Stimulated activated CD4-positive, alpha-beta T cell treated with anti-CD3 and anti-CD28 coated beads, Interleukin-2, amount 100 ng/mL, for 24 hours (primary cell): ENCODE data around the gene SLC16A7.
"Not testable (repeated sequence)": the region's sequence is repeated elsewhere in the genome, so short reads cannot be mapped to it uniquely, and the experiment has no call there.

Experiments
- DNase-seq, 2 donors: peaks; one replicate each; pipeline ENCODE4 v3.0.0-alpha.2; 2020

The SLC16A7 gene

DNA sequence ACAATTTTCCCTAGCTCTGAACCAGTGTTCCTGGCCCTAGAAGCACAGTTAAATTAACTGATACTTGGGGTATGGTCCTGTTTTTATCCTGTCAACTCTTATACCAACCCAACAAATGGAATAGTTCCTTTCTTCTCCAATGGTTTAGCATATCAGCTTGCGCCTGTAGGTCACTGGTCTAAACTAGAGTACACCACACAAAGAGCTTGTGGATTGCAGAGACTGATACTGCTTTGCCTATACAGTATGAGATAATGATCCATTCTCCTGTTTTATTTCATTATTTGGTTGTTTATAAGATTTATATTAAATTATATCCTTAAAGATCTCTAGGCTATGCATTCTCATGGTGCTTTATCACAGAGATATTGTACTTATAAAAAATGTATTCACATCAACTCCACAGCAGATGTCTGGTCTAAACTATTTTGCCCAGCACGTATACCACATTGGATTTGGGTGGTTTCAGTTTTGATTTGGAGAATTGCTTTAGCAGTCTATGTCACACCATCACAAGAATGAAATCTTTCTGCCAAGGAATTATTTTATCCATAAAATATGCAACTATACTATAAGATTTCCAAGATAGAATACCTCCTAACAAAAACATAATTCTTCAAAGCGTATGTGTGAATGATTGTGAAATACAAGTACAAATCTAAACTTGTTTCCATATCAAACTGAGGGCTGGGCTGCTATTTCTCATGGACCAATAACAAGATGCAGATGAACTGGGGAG lies 142.1 kb downstream of the SLC16A7 start:
- DNase-seq, result no peak

DNA sequence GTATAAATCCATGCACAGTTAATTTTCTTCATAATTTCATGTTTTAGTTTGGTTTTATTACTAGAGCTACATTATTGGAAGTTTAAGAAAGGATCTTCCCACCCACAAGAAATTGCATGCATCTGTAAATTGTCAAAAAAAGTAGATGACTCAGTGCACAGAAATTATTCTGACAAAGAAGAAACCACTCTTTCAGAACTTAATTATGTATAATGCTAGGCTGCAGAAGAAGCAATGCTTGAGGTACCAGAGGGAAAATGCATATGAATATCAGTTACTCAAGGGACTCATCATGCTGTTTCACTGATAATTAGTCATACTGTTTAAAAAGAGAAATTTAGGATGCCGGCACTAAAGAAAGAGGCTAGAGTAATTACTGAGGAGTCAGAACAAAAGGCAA lies 147.0 kb downstream of the SLC16A7 start:
- no peak for DNase-seq

DNA sequence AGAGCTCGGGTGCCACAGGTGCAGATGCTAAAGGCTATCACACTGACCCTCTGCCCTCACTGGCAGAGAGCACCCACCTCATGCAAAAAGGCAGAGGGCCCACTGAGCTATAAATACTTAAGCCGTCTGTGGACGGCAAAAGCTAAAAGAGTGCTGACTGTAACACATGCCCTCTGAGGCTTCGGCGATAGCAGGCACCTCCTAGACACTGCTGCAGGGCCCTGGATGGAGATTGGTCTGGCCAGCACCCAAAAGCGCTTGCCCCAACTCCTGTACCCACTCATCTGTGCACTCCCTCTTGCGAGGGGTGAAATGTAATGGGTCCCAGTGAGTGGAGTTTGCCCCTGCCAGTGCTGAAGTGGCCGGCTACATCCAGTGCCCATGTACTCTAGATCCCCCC lies 148.7 kb downstream of the SLC16A7 start:
- no peak for DNase-seq

DNA sequence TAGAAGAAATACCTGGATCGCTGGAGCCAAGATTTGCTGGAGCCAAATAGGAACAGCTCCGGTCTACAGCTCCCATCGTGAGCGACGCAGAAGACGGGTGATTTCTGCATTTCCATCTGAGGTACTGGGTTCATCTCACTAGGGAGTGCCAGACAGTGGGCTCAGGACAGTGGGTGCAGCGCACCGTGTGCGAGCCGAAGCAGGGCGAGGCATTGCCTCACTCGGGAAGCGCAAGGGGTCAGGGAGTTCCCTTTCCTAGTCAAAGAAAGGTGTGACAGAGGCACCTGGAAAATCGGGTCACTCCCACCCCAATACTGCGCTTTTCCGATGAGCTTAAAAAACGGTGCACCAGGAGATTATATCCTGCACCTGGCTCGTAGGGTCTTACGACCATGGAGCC lies 155.3 kb downstream of the SLC16A7 start:
- DNase-seq, result not testable (repeated sequence)

DNA sequence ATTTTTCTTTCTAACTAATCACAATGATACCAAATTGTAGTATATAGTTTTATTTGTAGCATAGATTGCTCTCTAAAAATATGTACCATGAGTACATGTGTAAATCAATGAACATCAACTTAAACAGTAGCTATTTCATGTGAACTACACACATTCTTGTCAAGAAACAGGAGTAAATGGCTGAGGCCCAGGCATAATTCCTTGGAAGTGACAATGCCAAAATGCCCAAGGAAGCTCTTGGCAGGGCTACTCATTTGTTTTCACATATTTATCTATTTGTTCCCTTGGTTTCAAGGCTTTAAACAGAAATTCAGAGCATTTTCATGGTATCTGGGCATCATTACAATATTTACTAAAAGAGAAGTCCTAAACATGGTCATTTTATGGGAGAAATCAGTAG lies 165.7 kb downstream of the SLC16A7 start:
- DNase-seq, result no peak

DNA sequence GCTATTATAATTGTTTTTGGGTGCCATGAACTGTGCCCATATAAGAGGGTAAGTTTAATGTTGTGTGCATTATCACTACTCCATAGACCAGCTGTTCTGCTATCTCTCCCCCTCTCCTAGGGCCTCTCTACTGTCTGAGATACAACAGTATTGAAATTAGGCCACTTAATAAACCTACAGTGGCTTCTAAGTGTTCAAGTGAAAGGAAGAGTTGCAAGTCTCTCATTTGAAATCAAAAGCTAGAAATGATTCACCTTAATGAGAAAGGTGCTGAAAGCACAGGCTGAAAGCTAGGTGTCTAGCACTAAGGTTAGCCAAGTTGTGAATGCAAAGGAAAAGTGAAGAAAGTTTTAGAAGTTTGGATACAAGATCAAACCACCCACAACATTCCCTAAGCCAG lies 168.0 kb downstream of the SLC16A7 start:
- no peak for DNase-seq

DNA sequence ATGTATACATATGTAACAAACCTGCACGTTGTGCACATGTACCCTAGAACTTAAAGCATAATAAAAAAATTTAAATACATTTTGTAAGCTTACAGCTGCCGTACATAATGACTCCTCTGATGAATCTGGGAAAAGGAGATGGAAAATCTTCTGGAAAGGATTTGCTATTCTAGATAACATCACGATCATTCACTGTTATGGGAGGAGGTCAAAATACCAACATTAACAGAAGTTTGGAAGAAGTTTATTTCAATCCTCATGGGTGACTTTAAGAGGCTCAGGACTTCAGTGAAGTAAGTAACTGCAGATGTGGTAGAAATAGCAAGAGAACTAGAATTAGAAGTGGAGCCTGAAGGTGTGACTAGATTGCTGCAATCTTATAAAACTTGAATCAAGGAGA lies 172.2 kb downstream of the SLC16A7 start:
- DNase-seq, result no peak

DNA sequence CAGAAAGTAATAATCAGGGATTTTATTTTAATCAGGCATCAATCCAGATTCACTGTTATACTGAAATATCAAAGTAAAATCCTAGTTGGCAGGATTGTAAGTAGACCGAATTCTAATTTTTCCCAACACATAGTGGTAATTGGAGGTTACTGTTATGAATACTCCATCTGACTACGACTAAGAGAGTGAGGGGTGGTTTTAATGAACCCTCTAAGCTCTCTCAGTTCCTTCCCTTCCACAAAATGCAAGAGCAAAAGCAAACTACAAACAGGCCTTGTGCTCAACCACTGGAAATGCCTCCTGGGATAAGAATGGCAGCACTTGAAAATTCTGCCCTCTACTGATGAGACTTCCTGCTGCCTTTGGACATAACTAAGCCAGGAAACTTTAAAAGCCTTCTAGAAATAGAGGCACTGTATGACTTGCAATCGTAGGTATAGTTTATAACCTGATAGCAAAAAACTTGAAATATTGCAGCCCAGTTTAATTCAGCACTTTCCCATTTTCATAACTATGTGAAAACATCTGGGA lies 184.8 kb downstream of the SLC16A7 start:
- no peak for DNase-seq

DNA sequence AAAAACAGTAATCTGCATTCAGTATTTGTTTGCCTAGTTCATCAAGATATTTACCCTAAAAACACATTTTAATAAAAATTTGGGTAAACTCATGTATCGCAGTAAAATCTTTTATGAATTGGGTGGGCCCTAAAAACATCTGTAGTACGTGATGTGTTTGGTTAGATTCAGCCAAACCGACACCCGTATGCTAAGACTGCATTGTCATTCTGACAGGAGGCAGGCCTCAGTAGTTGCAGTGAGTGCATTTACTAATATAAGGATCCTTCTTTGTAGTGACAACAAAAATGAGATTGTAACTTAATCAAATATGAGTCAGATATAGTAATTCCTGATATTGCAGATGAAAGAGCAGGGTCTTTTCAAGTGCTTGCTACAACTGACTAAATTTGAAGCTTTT lies 191.8 kb downstream of the SLC16A7 start:
- DNase-seq, result no peak

DNA sequence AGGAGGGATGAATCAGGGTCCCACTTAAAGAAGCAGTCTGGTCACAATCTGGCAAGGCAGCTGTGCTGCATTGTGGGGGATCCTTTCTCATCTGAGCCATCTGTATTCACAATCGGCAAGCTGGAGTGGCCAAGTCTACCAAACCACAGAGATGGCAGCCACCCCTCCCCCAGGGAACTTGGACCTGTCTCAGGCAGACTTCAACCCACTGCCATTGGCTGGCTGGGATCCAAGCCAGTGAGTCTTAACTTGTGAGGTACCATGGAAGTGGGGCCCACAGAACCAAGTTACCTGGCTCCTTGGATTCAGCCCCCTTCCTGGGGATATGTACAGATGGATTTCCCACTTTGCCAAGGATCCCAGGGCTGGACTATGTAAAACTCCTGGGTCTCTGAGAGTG lies 196.8 kb downstream of the SLC16A7 start:
- no peak for DNase-seq

DNA sequence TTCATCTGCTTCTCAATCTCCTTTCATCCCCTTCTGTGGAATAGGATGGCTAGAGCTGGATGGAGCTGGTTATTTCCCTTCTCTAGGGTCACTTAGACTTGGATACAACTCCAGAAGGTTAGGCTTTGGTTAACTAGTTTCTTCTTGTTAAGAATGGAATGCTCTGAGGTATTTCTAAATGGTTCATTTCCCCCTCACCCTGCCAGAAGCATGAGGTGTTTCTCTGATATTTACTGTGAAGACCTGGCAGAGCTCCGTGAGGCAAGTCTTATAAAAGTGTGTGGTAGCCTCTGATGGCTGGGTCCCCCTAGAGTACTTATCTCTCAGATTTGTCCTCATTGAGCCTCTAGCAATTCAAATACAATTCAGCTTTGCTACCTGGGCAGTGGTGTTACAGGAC lies 207.9 kb downstream of the SLC16A7 start:
- no peak for DNase-seq

DNA sequence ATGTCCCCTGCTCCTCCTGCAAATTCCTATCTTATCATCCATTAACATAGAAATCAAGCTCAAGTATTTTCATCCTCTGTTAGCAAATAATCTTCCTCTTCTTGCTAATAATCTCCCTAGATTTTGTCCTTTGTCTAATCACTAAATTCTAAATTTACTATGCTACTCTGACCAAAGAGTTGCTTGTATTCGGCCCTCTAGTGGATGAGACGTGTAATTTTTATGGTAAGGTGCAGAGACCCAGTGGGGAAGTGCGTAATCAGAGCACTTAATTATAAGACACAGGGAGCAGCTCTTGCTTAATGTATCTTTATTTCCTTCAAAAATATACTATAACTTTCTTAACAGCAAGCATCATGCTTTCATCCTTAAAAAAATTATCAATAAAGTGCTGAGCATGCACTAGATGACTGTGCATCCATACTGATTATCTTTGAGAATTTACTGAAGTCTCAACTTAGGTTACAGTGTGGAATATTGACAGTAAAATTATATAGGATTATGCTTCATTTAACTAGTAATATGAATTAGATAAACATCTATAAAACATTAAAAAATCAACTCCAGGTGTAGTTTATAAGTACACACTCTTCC lies 212.6 kb downstream of the SLC16A7 start:
- no peak for DNase-seq

DNA sequence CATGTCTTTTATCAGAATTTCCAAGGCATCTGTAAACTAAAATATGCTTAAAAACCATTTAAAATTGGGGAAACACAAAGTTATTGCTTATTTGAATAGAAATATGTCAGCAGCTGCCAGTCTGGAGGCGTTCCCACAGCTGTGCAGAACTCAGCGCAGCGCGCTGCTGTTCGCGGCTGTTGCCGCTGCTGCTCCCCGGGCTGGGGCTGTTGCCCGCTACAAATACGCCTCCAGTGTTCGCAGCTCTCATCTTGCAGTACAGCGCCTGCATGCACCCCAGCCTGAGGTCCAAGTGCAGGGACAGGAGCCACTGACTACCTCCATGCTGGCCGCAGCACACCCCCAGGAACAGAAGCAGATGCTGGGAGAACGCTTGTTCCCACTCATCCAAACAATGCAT lies 216.2 kb downstream of the SLC16A7 start:
- no peak for DNase-seq

DNA sequence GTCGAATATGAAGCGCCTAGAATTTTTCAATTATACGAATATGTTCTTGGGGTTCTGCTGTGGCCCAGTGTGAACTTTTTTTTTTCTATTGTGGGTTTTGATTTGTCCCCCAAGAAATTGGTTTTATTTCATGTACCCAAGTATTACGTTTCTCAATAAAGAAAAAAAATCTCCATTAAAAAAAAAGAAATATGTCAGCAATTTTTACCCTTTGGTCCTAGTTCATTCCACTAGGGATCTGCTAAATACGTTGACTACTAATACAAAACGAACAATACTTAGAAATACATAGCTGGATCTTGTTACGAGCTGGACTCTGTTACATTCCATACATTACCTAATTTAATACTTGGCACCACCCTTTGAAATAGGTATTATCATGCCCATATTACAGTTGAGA lies 216.9 kb downstream of the SLC16A7 start:
- no peak for DNase-seq

DNA sequence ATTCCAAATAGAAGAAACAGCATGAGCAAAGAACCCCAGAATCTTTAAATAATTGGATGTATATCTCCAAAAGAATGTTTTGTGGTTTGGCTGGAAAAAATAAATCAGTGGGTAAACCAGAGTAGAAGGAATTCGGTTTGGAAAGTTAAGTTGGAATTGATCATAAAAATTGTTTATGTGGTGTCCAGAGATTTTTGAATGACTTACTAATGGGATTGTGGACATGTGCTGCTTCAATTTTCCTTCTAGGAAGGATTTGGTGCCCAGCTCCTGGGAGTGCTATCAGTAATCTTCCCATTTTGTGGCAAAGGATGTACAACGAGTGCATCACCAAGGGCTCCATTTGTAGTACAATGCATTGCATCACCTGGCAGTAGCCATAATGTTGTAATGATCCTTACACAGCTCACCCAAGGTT lies 224.8 kb downstream of the SLC16A7 start:
- DNase-seq, result no peak

DNA sequence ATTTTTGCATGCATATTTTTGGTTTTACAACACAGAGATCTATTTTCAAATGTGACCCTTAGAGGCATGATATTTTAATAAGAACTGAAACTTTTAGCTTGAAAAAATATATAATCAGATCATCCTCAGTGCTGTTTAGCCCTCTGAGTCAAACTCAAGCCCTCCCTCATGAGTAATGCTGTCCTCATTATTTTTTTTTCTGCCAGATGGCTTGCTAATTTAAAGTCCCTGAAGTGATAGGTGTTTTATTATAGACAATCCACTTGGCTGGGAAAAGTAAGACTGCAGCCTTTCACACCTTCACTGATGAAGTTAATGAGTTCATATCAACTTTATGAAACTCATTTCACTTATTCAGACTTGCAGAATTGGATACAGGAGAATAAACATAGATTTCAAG lies 227.7 kb downstream of the SLC16A7 start:
- no peak for DNase-seq

DNA sequence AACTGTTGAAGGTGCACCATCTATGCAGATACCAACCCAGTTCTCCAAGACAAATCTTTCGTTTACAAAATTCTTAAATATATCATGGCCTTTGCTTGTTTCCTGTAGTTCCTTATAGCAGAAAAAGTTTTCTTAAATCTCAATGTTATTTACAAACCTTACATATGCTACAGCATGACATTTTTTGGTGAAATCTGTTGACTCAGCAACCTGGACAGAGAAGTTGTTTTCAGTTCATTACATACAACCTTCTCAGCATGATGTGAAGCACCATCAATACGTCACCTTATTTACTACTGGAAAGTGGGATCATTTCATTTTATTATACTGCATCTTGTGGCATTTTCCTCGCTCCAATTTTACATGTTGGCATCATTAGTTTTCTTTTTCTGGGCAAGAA lies 231.9 kb downstream of the SLC16A7 start:
- no peak for DNase-seq

DNA sequence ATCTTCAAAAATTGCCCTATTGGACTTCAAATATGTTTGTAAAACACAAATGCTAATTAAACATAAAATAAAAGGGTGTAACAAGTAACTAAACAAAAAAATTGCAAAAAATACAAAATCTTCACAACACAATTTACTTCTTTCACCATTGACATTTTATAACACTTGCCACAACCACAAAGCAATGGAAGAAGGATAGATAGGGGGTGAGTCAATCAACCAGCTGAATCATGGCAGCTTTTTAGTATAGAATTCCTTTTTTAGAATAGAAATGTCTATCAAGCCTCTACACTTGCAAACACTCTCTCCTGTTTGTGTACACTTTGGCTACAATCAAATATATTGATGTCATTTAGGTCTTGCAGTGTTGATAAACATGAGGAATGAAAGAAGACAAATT lies 232.7 kb downstream of the SLC16A7 start:
- no peak for DNase-seq

DNA sequence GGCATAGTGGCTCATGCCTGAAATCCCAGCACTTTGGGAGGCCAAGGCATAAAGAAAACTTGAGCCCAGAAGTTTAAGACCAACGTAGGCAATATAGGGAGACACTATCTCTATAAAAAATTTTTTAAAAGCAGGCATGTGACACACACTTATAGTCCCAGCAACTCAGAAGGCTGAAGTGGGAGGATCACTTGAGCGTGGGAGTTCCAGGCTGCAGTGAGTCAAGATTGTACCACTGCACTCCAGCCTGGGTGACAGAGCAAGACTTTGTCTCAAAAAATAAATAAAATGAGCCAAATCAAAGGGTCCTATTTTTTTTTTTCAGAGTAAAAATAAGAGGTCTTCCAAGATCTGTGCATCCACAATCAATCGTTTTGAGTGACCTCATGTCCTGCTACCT lies 237.6 kb downstream of the SLC16A7 start:
- DNase-seq, result no peak

DNA sequence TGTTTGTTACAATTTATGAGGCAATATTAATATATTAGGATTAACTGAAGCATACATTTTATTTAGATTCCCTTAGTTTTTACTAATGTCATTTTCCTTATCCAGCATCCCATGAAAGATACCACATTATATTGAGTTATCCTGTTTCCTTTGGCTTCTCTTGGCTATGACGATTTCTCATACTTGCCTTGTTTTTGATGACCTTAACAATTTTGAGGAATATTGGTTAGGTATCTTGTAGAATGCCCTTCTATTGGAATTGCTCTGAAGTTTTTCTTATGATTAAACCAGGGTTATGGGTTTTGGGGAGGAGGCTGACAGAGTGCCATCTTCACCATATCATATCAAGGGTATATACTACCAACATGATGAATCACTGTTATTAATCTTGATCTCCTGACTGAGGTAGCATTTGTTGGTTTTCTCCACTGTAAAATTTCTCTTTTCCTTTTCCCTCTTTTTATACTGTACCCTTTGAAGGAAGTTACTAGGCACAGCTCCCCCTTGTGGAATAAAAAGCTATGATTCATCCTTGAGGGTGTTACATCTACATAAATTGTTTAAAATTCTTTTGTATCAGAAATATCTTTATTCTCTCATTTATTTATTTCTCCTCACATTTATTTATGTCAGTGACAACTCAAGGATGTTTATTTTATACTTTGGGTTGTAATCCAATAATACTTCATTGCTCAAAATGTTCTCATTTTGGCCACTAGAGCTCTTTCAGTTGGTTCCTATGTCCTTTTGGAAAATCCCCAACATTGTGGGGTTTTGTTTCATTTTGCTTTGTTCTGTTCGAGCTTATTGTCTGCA lies 239.0 kb downstream of the SLC16A7 start:
- no peak for DNase-seq
